Psoas muscle (tissue), 8 donors: ENCODE measurements around the gene TPR. TPM values are rescaled to one million over a fixed set of nuclear protein-coding genes. Genes with fewer than 3 reads are reported as not detected.

ENCODE experiments used
- ATAC-seq, 4 donors: fragments of 200-7000 bp; cut with Tn5 transposase; one replicate each; pipeline ENCODE4 v1.9.1; 2020; ENCODE audit warnings: moderate library complexity in 3 of 4, mild to moderate bottlenecking in 2 of 4
- DNase-seq, 2 donors: peaks; one replicate each; pipeline ENCODE4 v3.0.0-alpha.2; 2020
- H3K27ac ChIP-seq: fragments of 200-600 bp; one replicate; pipeline ENCODE4 v1.8.0; 2022
- H3K27me3 ChIP-seq, 3 donors: fragments of 200-600 bp in 1 of 3; one replicate each; pipeline versions ENCODE4 v1.6.1 to v1.8.0; 2013 to 2022; ENCODE audit warnings: low read length in 2 of 3, mild to moderate bottlenecking in 2 of 3, moderate library complexity in 1 of 3; ENCODE audit not compliant: insufficient read depth in 3 of 3
- H3K36me3 ChIP-seq, 2 donors: fragments of 200-600 bp in 1 of 2; one replicate each; pipeline versions ENCODE4 v1.6.1 to v1.8.0; 2013 to 2022; ENCODE audit warnings: low read depth in 1 of 2, mild to moderate bottlenecking in 1 of 2, moderate library complexity in 1 of 2; ENCODE audit not compliant: insufficient read depth in 1 of 2
- H3K4me1 ChIP-seq: fragments of 200-600 bp; one replicate; pipeline ENCODE4 v1.8.0; 2022
- H3K4me3 ChIP-seq: fragments of 200-600 bp; one replicate; pipeline ENCODE4 v1.8.0; 2022; ENCODE audit warnings: mild to moderate bottlenecking
- H3K9me3 ChIP-seq: fragments of 200-600 bp; one replicate; pipeline ENCODE4 v1.8.0; 2022
- WGBS, 3 donors: extraction: QIAGEN DNeasy Blood & Tissue Kit; methylation state at CpG; one replicate each; pipeline versions ENCODE4 v1.1.6 to v1.1.7; 2013; 5-methylcytosine and 5-hydroxymethylcytosine counted together
- intact Hi-C, 2 donors: fragments of 100-400 bp; cut with DNase I; formaldehyde crosslinking; loops; one replicate each; pipeline versions ENCODE4 v1.11.0 to v1.14.2; 2022
- polyA plus RNA-seq, 3 donors: library from polyadenylated mRNA; stranded (reverse); fragments of 200-250 nt; gene quantifications; one replicate each; pipeline ENCODE4 v1.2.3, GENCODE V29; 2013
- total RNA-seq, 4 donors: library from RNA; stranded (reverse); fragmentation: NEBNext Ultra II Directional in 2 of 4; extraction: Animal tissue kit (Norgen Biotek cat#: 25700) in 2 of 4; gene quantifications; one replicate each; pipeline versions ENCODE4 v1.2.1 to v1.2.4, GENCODE V29; 2021 to 2023
- TF ChIP-seq, protein P1 (sequence below): fragments of 200-600 bp; IDR thresholded peaks from one replicate; pipeline ENCODE4 v1.8.0; 2022; ENCODE audit warnings: antibody characterized with exemption
- donor health status: healthy with polysubstance abuse.
- donor health status: DM: no; HTN: no; CAD: no; lungs with moderate emphysema.
- donor health status: Bipolar disorder and iron deficiency.
- donor health status: healthy.
- donor health status: DM: yes; HTN: yes; CAD: no.
- donor health status: DM: no; HTN: no; CAD: no.
- donor health status: DM: no; HTN: no; CAD: no.
- donor health status: DM: yes; HTN: yes; CAD: no.

The TPR gene
- total and polyA plus RNA-seq, 7 donors, result 17.8 to 61.8 (median 48.0) TPM

DNA sequence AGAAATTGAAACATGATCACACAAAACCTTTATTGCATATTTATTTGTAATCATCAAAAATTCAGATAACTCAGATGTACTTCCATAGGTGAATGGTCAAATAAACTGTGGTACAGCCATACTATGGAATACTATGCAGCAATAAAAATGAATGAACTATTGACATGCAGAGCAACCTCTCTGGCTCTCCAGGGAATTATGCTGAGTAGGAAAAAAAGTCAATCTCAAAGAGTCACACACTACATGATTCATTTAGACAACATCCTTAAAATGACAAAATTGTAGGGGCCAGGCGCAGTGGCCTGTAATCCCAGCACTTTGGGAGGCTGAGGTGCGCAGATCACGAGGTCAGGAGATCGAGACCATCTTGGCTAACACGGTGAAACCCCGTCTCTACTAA lies 104.0 kb downstream of the TPR start:
- Histone ChIP-seq H3K9me3 (no peaks in the 10 kb centered on the region), H3K4me1 (no peaks in the 10 kb centered on the region), H3K36me3 (no peaks in the 10 kb centered on the region), H3K27me3 (no peaks in the 10 kb centered on the region), H3K4me3 (no peak overlapping the region), H3K27ac (no peak overlapping the region)
- intact Hi-C loops, result no loop called here
- DNase-seq (no peak), ATAC-seq (no peak)
- 89 to 96% (median 93%) methylated on average over 6 of the region's 6 CpGs for WGBS, 3 donors
- TF ChIP-seq, protein P1, sequence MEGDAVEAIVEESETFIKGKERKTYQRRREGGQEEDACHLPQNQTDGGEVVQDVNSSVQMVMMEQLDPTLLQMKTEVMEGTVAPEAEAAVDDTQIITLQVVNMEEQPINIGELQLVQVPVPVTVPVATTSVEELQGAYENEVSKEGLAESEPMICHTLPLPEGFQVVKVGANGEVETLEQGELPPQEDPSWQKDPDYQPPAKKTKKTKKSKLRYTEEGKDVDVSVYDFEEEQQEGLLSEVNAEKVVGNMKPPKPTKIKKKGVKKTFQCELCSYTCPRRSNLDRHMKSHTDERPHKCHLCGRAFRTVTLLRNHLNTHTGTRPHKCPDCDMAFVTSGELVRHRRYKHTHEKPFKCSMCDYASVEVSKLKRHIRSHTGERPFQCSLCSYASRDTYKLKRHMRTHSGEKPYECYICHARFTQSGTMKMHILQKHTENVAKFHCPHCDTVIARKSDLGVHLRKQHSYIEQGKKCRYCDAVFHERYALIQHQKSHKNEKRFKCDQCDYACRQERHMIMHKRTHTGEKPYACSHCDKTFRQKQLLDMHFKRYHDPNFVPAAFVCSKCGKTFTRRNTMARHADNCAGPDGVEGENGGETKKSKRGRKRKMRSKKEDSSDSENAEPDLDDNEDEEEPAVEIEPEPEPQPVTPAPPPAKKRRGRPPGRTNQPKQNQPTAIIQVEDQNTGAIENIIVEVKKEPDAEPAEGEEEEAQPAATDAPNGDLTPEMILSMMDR, result no peak

Other genes with a start within 250 kb of the TPR start
- gene PRG4, start 79.0 kb downstream of the TPR start, total RNA-seq, result 1 to 10 TPM in 3 of 4 donors, under 1 TPM in 1; 0.99 to 5.9 (median 2.4) TPM
- 1 to 10 TPM in 2 of 3 donors, under 1 TPM in 1; 0.09 to 1.7 (median 1.1) TPM for gene PRG4, start 79.0 kb downstream of the TPR start, polyA plus RNA-seq
- gene ODR4, start 585 bp upstream of the TPR start, total RNA-seq, result 10 to 100 TPM in 2 of 4 donors, 1 to 10 TPM in 2; 9.2 to 12.1 (median 10.3) TPM
- 10 to 100 TPM in 2 of 3 donors, 1 to 10 TPM in 1; 7.6 to 11.5 (median 11.0) TPM for gene ODR4, start 585 bp upstream of the TPR start, polyA plus RNA-seq
- not detected for gene PDC, start 85.9 kb upstream of the TPR start, total RNA-seq
- not detected for gene PDC, start 85.9 kb upstream of the TPR start, polyA plus RNA-seq